ENCODE data around the gene SEH1L. TPM values are rescaled to one million over a fixed set of nuclear protein-coding genes. Genes with fewer than 3 reads are reported as not detected.

The SEH1L gene
- polyA plus RNA-seq, 1 donor (not counting 4 experiments of a cell fraction or from before 2014, with no cell fraction given), result 60.5 TPM

DNA sequence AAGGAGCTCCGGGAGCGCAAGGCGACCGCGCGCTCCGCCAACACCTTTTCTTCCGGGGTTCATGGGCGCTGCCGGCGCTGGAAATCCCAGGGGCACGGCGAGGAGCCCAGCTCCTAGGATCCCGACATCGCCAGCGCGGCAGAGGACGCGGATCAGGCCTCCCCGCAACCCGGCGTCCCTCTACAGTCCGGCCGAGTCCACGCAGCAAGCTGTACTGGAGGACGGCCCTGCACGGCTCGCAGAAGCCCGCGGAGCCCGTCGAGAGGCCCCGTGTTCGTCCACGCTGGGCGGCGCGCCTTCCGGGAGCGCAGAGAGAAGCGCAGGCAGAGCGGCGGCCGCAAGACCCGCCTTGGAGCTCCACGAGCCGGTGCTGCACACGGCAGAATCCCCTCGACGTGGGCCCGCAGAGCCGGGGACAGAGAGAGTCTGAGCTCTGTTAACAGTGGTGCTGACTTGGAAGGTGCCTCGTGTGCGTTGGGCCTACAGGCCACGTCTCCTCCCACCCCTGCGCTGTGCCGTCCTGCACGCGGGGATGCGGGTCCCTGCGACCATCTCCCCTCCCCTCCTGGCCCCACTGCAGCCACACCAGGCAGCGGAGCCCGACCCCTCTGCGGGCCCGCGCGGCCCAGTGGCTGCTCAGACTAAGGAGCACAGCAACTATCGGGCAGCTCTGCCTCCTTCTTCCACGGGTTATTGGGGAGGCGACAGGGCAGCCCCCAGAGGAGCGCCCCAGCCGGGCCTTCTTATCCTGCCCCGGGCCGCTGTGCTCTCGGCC is 35.7 kb upstream of the SEH1L start:
- Histone ChIP-seq H3K4me3 (ENCODE audit: control insufficient read depth in 2 of 3, extremely low read depth in 1 of 3, insufficient read depth in 2 of 3, low read depth in 1 of 3, low read length in 3 of 3) (no peak overlapping the region), H3K27ac (ENCODE audit: control insufficient read depth, insufficient read depth, low read length) (no peak overlapping the region), H3K79me2 (ENCODE audit: control insufficient read depth, insufficient read depth, low read length) (no peaks in the 10 kb centered on the region), H3K4me1 (ENCODE audit: control insufficient read depth, extremely low read depth, insufficient read depth, low read length) (peaks cover 2% of the 10 kb centered on the region), H3K9me1 (ENCODE audit: control insufficient read depth, extremely low read depth, insufficient read depth, low read length) (no peaks in the 10 kb centered on the region), H3K4me2 (ENCODE audit: control insufficient read depth, extremely low read depth, insufficient read depth, low read depth, low read length) (no peak overlapping the region), H2AFZ (ENCODE audit: control insufficient read depth, low read length) (no peak overlapping the region), H3K36me3 (ENCODE audit: control insufficient read depth in 2 of 2, extremely low read depth in 1 of 2, insufficient read depth in 2 of 2, low read length in 2 of 2) (no peaks in the 10 kb centered on the region), H4K20me1 (ENCODE audit: control insufficient read depth, extremely low read depth, insufficient read depth, low read length) (no peaks in the 10 kb centered on the region), H3K27me3 (ENCODE audit: control insufficient read depth, extremely low read depth, insufficient read depth, low read length) (peaks cover 7% of the 10 kb centered on the region), H3K9me3 (ENCODE audit: control insufficient read depth, low read depth, low read length) (peaks cover 2% of the 10 kb centered on the region), H3K9ac (ENCODE audit: control insufficient read depth, extremely low read depth, insufficient read depth, low read length) (no peak overlapping the region)
- DNase-seq (ENCODE audit: low read depth, low spot score) (no peak), FAIRE-seq (no peak)
- TF ChIP-seq, protein P1, sequence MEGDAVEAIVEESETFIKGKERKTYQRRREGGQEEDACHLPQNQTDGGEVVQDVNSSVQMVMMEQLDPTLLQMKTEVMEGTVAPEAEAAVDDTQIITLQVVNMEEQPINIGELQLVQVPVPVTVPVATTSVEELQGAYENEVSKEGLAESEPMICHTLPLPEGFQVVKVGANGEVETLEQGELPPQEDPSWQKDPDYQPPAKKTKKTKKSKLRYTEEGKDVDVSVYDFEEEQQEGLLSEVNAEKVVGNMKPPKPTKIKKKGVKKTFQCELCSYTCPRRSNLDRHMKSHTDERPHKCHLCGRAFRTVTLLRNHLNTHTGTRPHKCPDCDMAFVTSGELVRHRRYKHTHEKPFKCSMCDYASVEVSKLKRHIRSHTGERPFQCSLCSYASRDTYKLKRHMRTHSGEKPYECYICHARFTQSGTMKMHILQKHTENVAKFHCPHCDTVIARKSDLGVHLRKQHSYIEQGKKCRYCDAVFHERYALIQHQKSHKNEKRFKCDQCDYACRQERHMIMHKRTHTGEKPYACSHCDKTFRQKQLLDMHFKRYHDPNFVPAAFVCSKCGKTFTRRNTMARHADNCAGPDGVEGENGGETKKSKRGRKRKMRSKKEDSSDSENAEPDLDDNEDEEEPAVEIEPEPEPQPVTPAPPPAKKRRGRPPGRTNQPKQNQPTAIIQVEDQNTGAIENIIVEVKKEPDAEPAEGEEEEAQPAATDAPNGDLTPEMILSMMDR (optimal IDR thresholded peaks at IDR 0.05 in 1 of 3, IDR thresholded peaks at IDR 0.05 in 1 of 3, conservative IDR thresholded peaks at IDR 0.05 in 1 of 3; ENCODE audit: extremely low read depth in 1 of 3, insufficient read depth in 2 of 3, low read length in 3 of 3), result no peak
- dilution Hi-C loops (cut with MboI; ENCODE audit: extremely low pct_ligation_motif_present, low sequenced_read_pairs), result loop anchor here (25.0 kb wide), 1 partner anchor 175 kb away; no protein-coding TSS in a partner anchor

DNA sequence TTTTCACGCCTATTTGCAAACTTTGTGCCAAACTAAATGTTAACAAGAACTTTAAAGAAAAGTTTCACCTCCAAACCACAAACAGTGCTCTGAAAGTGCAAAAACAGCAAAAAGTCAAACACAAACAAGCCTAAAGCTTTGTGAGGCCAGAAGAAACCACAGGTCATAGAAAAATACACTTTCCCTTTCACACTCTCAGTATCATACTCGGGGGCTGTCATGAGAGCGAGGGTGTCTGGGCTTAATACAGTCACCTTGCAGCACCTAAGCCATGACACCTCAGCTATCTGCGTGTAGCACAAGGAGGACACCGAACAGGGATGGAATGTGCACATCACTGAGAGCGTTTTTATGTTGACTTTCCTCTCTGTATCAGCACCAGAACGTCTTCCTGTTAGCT is 26.6 kb upstream of the SEH1L start:
- Histone ChIP-seq H3K9me3 (ENCODE audit: control insufficient read depth, low read depth, low read length) (no peaks in the 10 kb centered on the region), H3K9me1 (ENCODE audit: control insufficient read depth, extremely low read depth, insufficient read depth, low read length) (no peaks in the 10 kb centered on the region), H3K27me3 (ENCODE audit: control insufficient read depth, extremely low read depth, insufficient read depth, low read length) (no peaks in the 10 kb centered on the region), H3K4me1 (ENCODE audit: control insufficient read depth, extremely low read depth, insufficient read depth, low read length) (no peaks in the 10 kb centered on the region), H3K36me3 (ENCODE audit: control insufficient read depth in 2 of 2, extremely low read depth in 1 of 2, insufficient read depth in 2 of 2, low read length in 2 of 2) (no peaks in the 10 kb centered on the region), H2AFZ (ENCODE audit: control insufficient read depth, low read length) (no peak overlapping the region), H3K79me2 (ENCODE audit: control insufficient read depth, insufficient read depth, low read length) (no peaks in the 10 kb centered on the region), H4K20me1 (ENCODE audit: control insufficient read depth, extremely low read depth, insufficient read depth, low read length) (no peaks in the 10 kb centered on the region), H3K4me2 (ENCODE audit: control insufficient read depth, extremely low read depth, insufficient read depth, low read depth, low read length) (no peak overlapping the region), H3K27ac (ENCODE audit: control insufficient read depth, insufficient read depth, low read length) (no peak overlapping the region), H3K4me3 (ENCODE audit: control insufficient read depth in 2 of 3, extremely low read depth in 1 of 3, insufficient read depth in 2 of 3, low read depth in 1 of 3, low read length in 3 of 3) (no peak overlapping the region), H3K9ac (ENCODE audit: control insufficient read depth, extremely low read depth, insufficient read depth, low read length) (no peak overlapping the region)
- DNase-seq (ENCODE audit: low read depth, low spot score) (no peak), FAIRE-seq (no peak)
- dilution Hi-C loops (cut with MboI; ENCODE audit: extremely low pct_ligation_motif_present, low sequenced_read_pairs), result loop anchor here (25.0 kb wide), 1 partner anchor 184 kb away; no protein-coding TSS in a partner anchor
- TF ChIP-seq, protein P1 (optimal IDR thresholded peaks at IDR 0.05 in 1 of 3, IDR thresholded peaks at IDR 0.05 in 1 of 3, conservative IDR thresholded peaks at IDR 0.05 in 1 of 3; ENCODE audit: extremely low read depth in 1 of 3, insufficient read depth in 2 of 3, low read length in 3 of 3), result no peak
- no peak for TF ChIP-seq EZH2 (IDR thresholded peaks at IDR 0.05; ENCODE audit: low read length)

All from keratinocyte (primary cell).